ENCODE results near the gene ADRM1. TPM values are rescaled to one million over a fixed set of nuclear protein-coding genes. Genes with fewer than 3 reads are reported as not detected.

Gene ADRM1
- total RNA-seq, 4 donors from 2014 or later, result 127 to 184 (median 173) TPM

GRCh38 chr20:62333820-62334595, 31.2 kb downstream of the ADRM1 start:
- DNase-seq (ENCODE audit: extremely low spot score), result no peak
- no peaks in the 10 kb centered on the region for H3K27me3 ChIP-seq
- TF ChIP-seq POLR2AphosphoS5 (IDR thresholded peaks at IDR 0.05), result no peak
- no peak for TF ChIP-seq CTCF (IDR thresholded peaks at IDR 0.05)
- no peak for TF ChIP-seq POLR2A (IDR thresholded peaks at IDR 0.05; ENCODE audit: low read depth)
- TF ChIP-seq EP300 (IDR thresholded peaks at IDR 0.05), result no peak
- H3K4me3 ChIP-seq, result no peak overlapping the region
- intact Hi-C loops (cut with DNase I), result no loop called here
- no peaks in the 10 kb centered on the region for H3K9me3 ChIP-seq
- 79% methylated on average over 14 of the region's 37 CpGs for WGBS
- no peaks in the 10 kb centered on the region for H3K4me1 ChIP-seq
- no peak overlapping the region for H3K27ac ChIP-seq (replicated peaks in 1 of 4)
- H3K36me3 ChIP-seq, result peaks cover 72 to 100% (median 98%) of the 10 kb centered on the region in 4 donors

GRCh38 chr20:62334881-62335280, 32.1 kb downstream of the ADRM1 start:
- Histone ChIP-seq H3K27me3 (no peaks in the 10 kb centered on the region), H3K27ac (replicated peaks in 1 of 4) (no peak overlapping the region), H3K4me3 (no peak overlapping the region), H3K4me1 (no peaks in the 10 kb centered on the region), H3K36me3 (peaks cover 70 to 99% (median 96%) of the 10 kb centered on the region in 4 donors), H3K9me3 (no peaks in the 10 kb centered on the region)
- DNase-seq (ENCODE audit: extremely low spot score), result no peak
- intact Hi-C loops (cut with DNase I), result no loop called here
- TF ChIP-seq CTCF (IDR thresholded peaks at IDR 0.05), result no peak
- 93% methylated on average over 2 of the region's 13 CpGs for WGBS

- Histone ChIP-seq H3K27me3 (no peaks in the 10 kb centered on the region), H3K9me3 (no peaks in the 10 kb centered on the region), H3K27ac (replicated peaks in 1 of 4) (no peak overlapping the region), H3K4me1 (no peaks in the 10 kb centered on the region), H3K4me3 (no peak overlapping the region), H3K36me3 (peaks cover 70 to 99% (median 95%) of the 10 kb centered on the region in 4 donors)
- intact Hi-C loops (cut with DNase I), result no loop called here
- 88% methylated on average over 6 of the region's 6 CpGs for WGBS
- TF ChIP-seq POLR2A (IDR thresholded peaks at IDR 0.05; ENCODE audit: low read depth) (no peak), CTCF (IDR thresholded peaks at IDR 0.05) (no peak), POLR2AphosphoS5 (IDR thresholded peaks at IDR 0.05) (no peak), EP300 (IDR thresholded peaks at IDR 0.05) (no peak)
- DNase-seq (ENCODE audit: extremely low spot score), result no peak
Observed at GRCh38 chr20:62335532-62335931, 32.7 kb downstream of the ADRM1 start.

- Histone ChIP-seq H3K27me3 (no peaks in the 10 kb centered on the region), H3K36me3 (peaks cover 65 to 99% (median 93%) of the 10 kb centered on the region in 4 donors), H3K4me3 (no peak overlapping the region), H3K9me3 (no peaks in the 10 kb centered on the region), H3K4me1 (no peaks in the 10 kb centered on the region), H3K27ac (replicated peaks in 1 of 4) (no peak overlapping the region)
- no CpG with 5 or more reads among the region's 11 CpGs for WGBS
- DNase-seq (ENCODE audit: extremely low spot score), result no peak
- no peak for TF ChIP-seq CTCF (IDR thresholded peaks at IDR 0.05)
- no peak for TF ChIP-seq POLR2AphosphoS5 (IDR thresholded peaks at IDR 0.05)
- no peak for TF ChIP-seq POLR2A (IDR thresholded peaks at IDR 0.05; ENCODE audit: low read depth)
- no peak for TF ChIP-seq EP300 (IDR thresholded peaks at IDR 0.05)
- intact Hi-C loops (cut with DNase I), result no loop called here
Observed at GRCh38 chr20:62336329-62336728, 33.5 kb downstream of the ADRM1 start.

Data from esophagus muscularis mucosa (tissue), 4 donors.